Measurements from ENCODE around the gene NCK2.

The NCK2 gene

DNA sequence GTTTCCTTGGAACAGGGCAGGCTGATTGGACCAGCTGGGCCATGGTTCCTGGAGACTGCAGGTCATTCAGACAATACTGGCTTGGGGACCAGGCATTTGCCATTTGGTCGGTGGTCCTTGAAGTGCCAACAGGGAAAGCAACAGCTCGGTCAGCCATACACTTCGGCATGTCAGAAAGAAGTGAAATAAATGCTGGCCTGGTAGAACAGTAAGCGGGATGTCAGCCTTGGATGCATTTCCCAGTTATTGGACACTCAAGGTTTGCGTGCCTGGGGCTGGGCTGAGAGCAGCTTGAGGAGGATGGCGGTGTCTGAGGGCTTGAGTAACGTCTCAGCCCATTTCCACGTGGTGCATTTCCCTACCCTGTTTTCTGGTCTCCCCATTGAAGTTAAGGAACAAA, 75.4 kb downstream of the NCK2 start:
- Histone ChIP-seq H3K27ac (ENCODE audit: low read depth, low read length) (no peak overlapping the region), H3K27me3 (ENCODE audit: control insufficient read depth, low read length) (no peaks in the 10 kb centered on the region), H3F3A (ENCODE audit: control insufficient read depth, insufficient read depth) (no peaks in the 10 kb centered on the region), H3K9me3 (ENCODE audit: control insufficient read depth, insufficient read depth, low read length) (no peaks in the 10 kb centered on the region), H3K4me1 (ENCODE audit: control insufficient read depth, low read length) (peaks cover 19% of the 10 kb centered on the region), H3K4me2 (ENCODE audit: low read length) (no peak overlapping the region), H3K36me3 (ENCODE audit: control insufficient read depth, low read length) (peaks cover 10% of the 10 kb centered on the region), H4K20me1 (ENCODE audit: control insufficient read depth, insufficient read depth, low read depth, low read length) (no peaks in the 10 kb centered on the region), H3K79me2 (ENCODE audit: control insufficient read depth, low read length) (peaks cover 5% of the 10 kb centered on the region; the same call in 1 of the 2 replicates), H3K4me3 (ENCODE audit: low read length) (no peak overlapping the region), H3K9me2 (replicated peaks; ENCODE audit: control insufficient read depth, low read length) (no peaks in the 10 kb centered on the region)
- TF ChIP-seq, protein P1, sequence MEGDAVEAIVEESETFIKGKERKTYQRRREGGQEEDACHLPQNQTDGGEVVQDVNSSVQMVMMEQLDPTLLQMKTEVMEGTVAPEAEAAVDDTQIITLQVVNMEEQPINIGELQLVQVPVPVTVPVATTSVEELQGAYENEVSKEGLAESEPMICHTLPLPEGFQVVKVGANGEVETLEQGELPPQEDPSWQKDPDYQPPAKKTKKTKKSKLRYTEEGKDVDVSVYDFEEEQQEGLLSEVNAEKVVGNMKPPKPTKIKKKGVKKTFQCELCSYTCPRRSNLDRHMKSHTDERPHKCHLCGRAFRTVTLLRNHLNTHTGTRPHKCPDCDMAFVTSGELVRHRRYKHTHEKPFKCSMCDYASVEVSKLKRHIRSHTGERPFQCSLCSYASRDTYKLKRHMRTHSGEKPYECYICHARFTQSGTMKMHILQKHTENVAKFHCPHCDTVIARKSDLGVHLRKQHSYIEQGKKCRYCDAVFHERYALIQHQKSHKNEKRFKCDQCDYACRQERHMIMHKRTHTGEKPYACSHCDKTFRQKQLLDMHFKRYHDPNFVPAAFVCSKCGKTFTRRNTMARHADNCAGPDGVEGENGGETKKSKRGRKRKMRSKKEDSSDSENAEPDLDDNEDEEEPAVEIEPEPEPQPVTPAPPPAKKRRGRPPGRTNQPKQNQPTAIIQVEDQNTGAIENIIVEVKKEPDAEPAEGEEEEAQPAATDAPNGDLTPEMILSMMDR (IDR thresholded peaks at IDR 0.05; ENCODE audit: low read depth, low read length, poor library complexity, severe bottlenecking): no peak
- no peak for TF ChIP-seq EZH2phosphoT487 (IDR thresholded peaks at IDR 0.05; ENCODE audit: borderline replicate concordance, low read length)

DNA sequence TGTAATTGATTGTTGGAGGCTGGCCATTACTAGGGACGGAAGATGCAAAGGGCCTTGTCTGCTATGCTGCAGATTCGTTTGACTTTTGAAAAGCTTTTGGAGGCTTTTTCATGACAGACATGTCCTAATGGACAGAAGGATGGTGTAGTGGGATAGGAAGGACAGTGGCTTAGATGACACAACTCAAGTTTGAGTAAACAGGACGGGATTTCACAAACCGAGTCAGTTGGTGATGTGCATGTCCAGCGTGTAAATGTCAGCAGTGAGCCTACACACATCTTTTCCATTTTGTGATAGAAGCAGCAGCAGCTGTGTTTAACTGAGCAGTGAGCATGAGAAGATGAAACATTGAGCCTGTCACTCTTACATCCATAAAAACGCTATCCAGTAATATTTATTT, 76.0 kb downstream of the NCK2 start:
- TF ChIP-seq, protein P1 (IDR thresholded peaks at IDR 0.05; ENCODE audit: low read depth, low read length, poor library complexity, severe bottlenecking): no peak
- TF ChIP-seq EZH2phosphoT487 (IDR thresholded peaks at IDR 0.05; ENCODE audit: borderline replicate concordance, low read length): no peak
- H3K4me3 ChIP-seq (ENCODE audit: low read length): no peak overlapping the region
- peaks cover 5% of the 10 kb centered on the region; the same call in 1 of the 2 replicates for H3K79me2 ChIP-seq (ENCODE audit: control insufficient read depth, low read length)
- H3K36me3 ChIP-seq (ENCODE audit: control insufficient read depth, low read length): peaks cover 10% of the 10 kb centered on the region
- H3K9me2 ChIP-seq (replicated peaks; ENCODE audit: control insufficient read depth, low read length): no peaks in the 10 kb centered on the region
- H3K27ac ChIP-seq (ENCODE audit: low read depth, low read length): no peak overlapping the region
- peaks cover 19% of the 10 kb centered on the region for H3K4me1 ChIP-seq (ENCODE audit: control insufficient read depth, low read length)
- no peaks in the 10 kb centered on the region for H3F3A ChIP-seq (ENCODE audit: control insufficient read depth, insufficient read depth)
- H3K27me3 ChIP-seq (ENCODE audit: control insufficient read depth, low read length): no peaks in the 10 kb centered on the region
- H3K9me3 ChIP-seq (ENCODE audit: control insufficient read depth, insufficient read depth, low read length): no peaks in the 10 kb centered on the region
- H4K20me1 ChIP-seq (ENCODE audit: control insufficient read depth, insufficient read depth, low read depth, low read length): no peaks in the 10 kb centered on the region
- no peak overlapping the region for H3K4me2 ChIP-seq (ENCODE audit: low read length)

DNA sequence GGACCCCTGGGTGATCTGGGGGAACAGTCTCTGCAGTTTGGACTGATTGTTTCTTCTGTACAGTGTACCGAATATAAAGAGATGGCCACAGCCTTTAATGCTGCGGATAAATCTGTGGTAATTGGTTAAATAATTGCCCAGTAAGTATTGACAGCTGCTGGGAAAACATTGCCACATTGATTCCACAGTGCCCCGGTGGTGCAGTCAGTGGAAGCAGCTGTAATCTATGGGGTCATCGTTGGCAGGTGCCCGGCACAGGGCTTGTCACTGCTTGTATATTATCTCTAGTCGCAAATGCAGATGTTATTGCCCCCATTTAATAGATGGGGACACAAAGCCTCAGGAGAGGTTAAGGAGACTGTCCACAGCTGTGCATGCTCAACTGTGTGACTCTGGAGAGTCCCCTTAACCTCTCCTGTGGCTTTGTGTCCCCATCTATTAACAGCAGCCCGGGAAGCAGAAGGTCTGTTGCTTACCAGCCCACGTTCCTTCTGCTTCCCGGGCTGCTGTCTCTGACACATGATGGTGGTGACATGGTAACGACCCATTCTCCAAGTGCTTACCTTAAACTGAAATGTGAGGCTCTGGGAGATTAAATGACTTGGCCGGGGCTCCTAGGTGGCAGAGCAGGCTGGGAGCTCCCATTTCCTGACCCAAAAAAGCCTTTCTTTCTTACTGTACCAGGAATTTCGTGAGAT, 76.9 kb downstream of the NCK2 start:
- TF ChIP-seq, protein P1 (IDR thresholded peaks at IDR 0.05; ENCODE audit: low read depth, low read length, poor library complexity, severe bottlenecking): no peak
- TF ChIP-seq EZH2phosphoT487 (IDR thresholded peaks at IDR 0.05; ENCODE audit: borderline replicate concordance, low read length): no peak

More for the DNA sequence above, 76.9 kb downstream of the NCK2 start:
- Histone ChIP-seq H3K9me2 (replicated peaks; ENCODE audit: control insufficient read depth, low read length) (no peaks in the 10 kb centered on the region), H3K4me1 (ENCODE audit: control insufficient read depth, low read length) (peaks cover 19% of the 10 kb centered on the region), H3K79me2 (ENCODE audit: control insufficient read depth, low read length) (peaks cover 5% of the 10 kb centered on the region; the same call in 1 of the 2 replicates), H3F3A (ENCODE audit: control insufficient read depth, insufficient read depth) (no peaks in the 10 kb centered on the region), H3K27ac (ENCODE audit: low read depth, low read length) (no peak overlapping the region), H3K36me3 (ENCODE audit: control insufficient read depth, low read length) (peaks cover 7% of the 10 kb centered on the region), H3K4me3 (ENCODE audit: low read length) (no peak overlapping the region), H3K9me3 (ENCODE audit: control insufficient read depth, insufficient read depth, low read length) (no peaks in the 10 kb centered on the region), H3K27me3 (ENCODE audit: control insufficient read depth, low read length) (no peaks in the 10 kb centered on the region), H4K20me1 (ENCODE audit: control insufficient read depth, insufficient read depth, low read depth, low read length) (no peaks in the 10 kb centered on the region), H3K4me2 (ENCODE audit: low read length) (no peak overlapping the region)

Data from DOHH2 (cell line).